DOHH2 (cell line): ENCODE results near the gene ATL2.

Source experiments
- H3F3A ChIP-seq: fragments of 200-600 bp; sonication (generic), shearing (Covaris generic); 2 replicates; pipeline ENCODE4 v1.6.0; 2016; ENCODE audit warnings: antibody characterized with exemption, mild to moderate bottlenecking; ENCODE audit not compliant: control insufficient read depth, insufficient read depth
- H3K27ac ChIP-seq: fragments of 200-600 bp; sonication (generic); 2 replicates; pipeline ENCODE4 v1.5.1; 2014; ENCODE audit warnings: low read depth, mild to moderate bottlenecking, low read length, moderate library complexity
- H3K27me3 ChIP-seq: fragments of 200-600 bp; sonication (generic); 2 replicates; pipeline ENCODE4 v1.6.1; 2014; ENCODE audit warnings: mild to moderate bottlenecking, low read length, mixed read lengths; ENCODE audit not compliant: control insufficient read depth
- H3K36me3 ChIP-seq: fragments of 200-600 bp; sonication (generic); 2 replicates; pipeline ENCODE4 v1.6.1; 2014; ENCODE audit warnings: mild to moderate bottlenecking, low read length, moderate library complexity, mixed read lengths; ENCODE audit not compliant: control insufficient read depth
- H3K4me1 ChIP-seq: fragments of 200-600 bp; sonication (generic); 2 replicates; pipeline ENCODE4 v1.6.1; 2014; ENCODE audit warnings: mild to moderate bottlenecking, low read length, mixed read lengths; ENCODE audit not compliant: control insufficient read depth
- H3K4me2 ChIP-seq: fragments of 200-600 bp; sonication (generic); 2 replicates; pipeline ENCODE4 v1.6.0; 2014; ENCODE audit warnings: mild to moderate bottlenecking, low read length, moderate library complexity
- H3K4me3 ChIP-seq: fragments of 200-600 bp; sonication (generic); 2 replicates; pipeline ENCODE4 v1.5.1; 2014; ENCODE audit warnings: mild to moderate bottlenecking, low read length, mixed read lengths
- H3K79me2 ChIP-seq: fragments of 200-600 bp; sonication (generic); 2 replicates; pipeline ENCODE4 v1.6.1; 2014; ENCODE audit warnings: mild to moderate bottlenecking, low read length, mixed read lengths; ENCODE audit not compliant: control insufficient read depth
- H3K9me2 ChIP-seq: fragments of 200-600 bp; sonication (generic); replicated peaks from 2 replicates; pipeline ENCODE4 v1.6.1; 2014; ENCODE audit warnings: mild to moderate bottlenecking, low read length, mixed read lengths; ENCODE audit not compliant: control insufficient read depth
- H3K9me3 ChIP-seq: fragments of 200-600 bp; sonication (generic); 2 replicates; pipeline ENCODE4 v1.6.1; 2014; ENCODE audit warnings: antibody characterized with exemption, low read length, mixed read lengths; ENCODE audit not compliant: control insufficient read depth, insufficient read depth
- H4K20me1 ChIP-seq: fragments of 200-600 bp; sonication (generic); 2 replicates; pipeline ENCODE4 v1.6.0; 2014; ENCODE audit warnings: low read depth, mild to moderate bottlenecking, antibody characterized with exemption, low read length, moderate library complexity; ENCODE audit not compliant: control insufficient read depth, insufficient read depth
- EZH2phosphoT487 ChIP-seq: fragments of 200-600 bp; sonication (generic); IDR thresholded peaks from 2 replicates; pipeline ENCODE4 v1.6.1; 2017; ENCODE audit warnings: borderline replicate concordance, mild to moderate bottlenecking, antibody characterized with exemption, low read length, moderate library complexity, mixed read lengths
- TF ChIP-seq, protein P1 (sequence below): fragments of 200-600 bp; sonication (generic); IDR thresholded peaks from one replicate; pipeline ENCODE4 v1.5.1; 2014; ENCODE audit warnings: antibody characterized with exemption, mild to moderate bottlenecking, low read depth, low read length; ENCODE audit not compliant: poor library complexity, severe bottlenecking

The ATL2 gene

DNA sequence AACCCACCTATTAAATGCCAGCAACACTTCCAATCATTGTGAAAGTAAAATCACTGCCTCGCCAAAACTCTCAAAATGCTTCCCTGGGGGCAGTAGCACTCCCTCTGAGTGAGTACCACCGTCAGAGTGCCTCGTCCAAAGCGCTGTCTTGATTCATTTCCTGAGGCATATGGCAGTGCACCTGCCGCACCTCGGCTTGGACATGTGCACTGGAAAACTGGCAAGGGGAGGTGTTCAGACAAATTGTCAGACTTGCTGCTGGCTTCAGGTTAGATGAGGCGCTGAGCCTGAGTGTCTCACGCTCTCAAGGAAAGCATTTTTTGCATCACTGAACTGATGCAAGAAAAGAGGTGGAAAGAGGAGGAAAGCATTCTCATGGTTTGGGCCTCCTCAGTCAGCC lies 132.8 kb downstream of the ATL2 start:
- Histone ChIP-seq H4K20me1 (no peaks in the 10 kb centered on the region), H3K27ac (no peak overlapping the region), H3K27me3 (no peaks in the 10 kb centered on the region), H3K9me2 (no peaks in the 10 kb centered on the region), H3K4me2 (no peak overlapping the region), H3K9me3 (no peaks in the 10 kb centered on the region), H3K4me1 (no peaks in the 10 kb centered on the region), H3K36me3 (no peaks in the 10 kb centered on the region), H3F3A (no peaks in the 10 kb centered on the region), H3K4me3 (no peak overlapping the region), H3K79me2 (no peaks in the 10 kb centered on the region)
- no peak for TF ChIP-seq EZH2phosphoT487
- TF ChIP-seq, protein P1, sequence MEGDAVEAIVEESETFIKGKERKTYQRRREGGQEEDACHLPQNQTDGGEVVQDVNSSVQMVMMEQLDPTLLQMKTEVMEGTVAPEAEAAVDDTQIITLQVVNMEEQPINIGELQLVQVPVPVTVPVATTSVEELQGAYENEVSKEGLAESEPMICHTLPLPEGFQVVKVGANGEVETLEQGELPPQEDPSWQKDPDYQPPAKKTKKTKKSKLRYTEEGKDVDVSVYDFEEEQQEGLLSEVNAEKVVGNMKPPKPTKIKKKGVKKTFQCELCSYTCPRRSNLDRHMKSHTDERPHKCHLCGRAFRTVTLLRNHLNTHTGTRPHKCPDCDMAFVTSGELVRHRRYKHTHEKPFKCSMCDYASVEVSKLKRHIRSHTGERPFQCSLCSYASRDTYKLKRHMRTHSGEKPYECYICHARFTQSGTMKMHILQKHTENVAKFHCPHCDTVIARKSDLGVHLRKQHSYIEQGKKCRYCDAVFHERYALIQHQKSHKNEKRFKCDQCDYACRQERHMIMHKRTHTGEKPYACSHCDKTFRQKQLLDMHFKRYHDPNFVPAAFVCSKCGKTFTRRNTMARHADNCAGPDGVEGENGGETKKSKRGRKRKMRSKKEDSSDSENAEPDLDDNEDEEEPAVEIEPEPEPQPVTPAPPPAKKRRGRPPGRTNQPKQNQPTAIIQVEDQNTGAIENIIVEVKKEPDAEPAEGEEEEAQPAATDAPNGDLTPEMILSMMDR, result no peak
